Pancreas (tissue), 10 donors: ENCODE data around the gene IL23R. TPM values are rescaled to one million over a fixed set of nuclear protein-coding genes. Genes with fewer than 3 reads are reported as not detected.
"Not testable (repeated sequence)": the region's sequence is repeated elsewhere in the genome, so short reads cannot be mapped to it uniquely, and the experiment has no call there.

Experiments used
- ATAC-seq, 4 donors: fragments of 200-7000 bp; cut with Tn5 transposase; one replicate each; pipeline versions ENCODE4 v1.8.0 to v1.9.1; 2020; ENCODE audit warnings: mild to moderate bottlenecking in 4 of 4, moderate library complexity in 4 of 4
- DNase-seq, 6 donors: peaks; one replicate each; pipeline ENCODE4 v3.0.0-alpha.2; 2020
- FAIRE-seq: peaks from 2 replicates; lab custom pipeline; 2012; peaks lifted over from hg19 to GRCh38; lab: Jason Lieb, UNC
- H3K27ac ChIP-seq, 4 donors: fragments of 200-600 bp; sonication (generic); 1 replicate in 3 of 4; 2 replicates in 1 of 4; pipeline versions ENCODE4 v1.5.0 to v1.8.0; 2020
- H3K27me3 ChIP-seq, 4 donors: fragments of 200-600 bp; one replicate each; pipeline ENCODE4 v1.8.0; 2021
- H3K36me3 ChIP-seq, 3 donors: fragments of 200-600 bp; sonication (generic) in 1 of 3; one replicate each; pipeline versions ENCODE4 v1.5.0 to v1.8.0; 2020 to 2021
- H3K4me1 ChIP-seq, 3 donors: fragments of 200-600 bp; one replicate each; pipeline ENCODE4 v1.8.0; 2021
- H3K4me3 ChIP-seq, 4 donors: fragments of 200-600 bp; sonication (generic) in 2 of 4; one replicate each; pipeline versions ENCODE4 v1.5.0 to v1.8.0; 2020 to 2021
- H3K9me3 ChIP-seq, 4 donors: fragments of 200-600 bp; one replicate each; pipeline ENCODE4 v1.8.0; 2021
- WGBS, 2 donors: extraction: QIAGEN DNeasy Blood & Tissue Kit; methylation state at CpG; one replicate each; pipeline ENCODE4 v1.1.7; 2013; 5-methylcytosine and 5-hydroxymethylcytosine counted together
- intact Hi-C, 3 donors: fragments of 100-400 bp; cut with DNase I; formaldehyde crosslinking; loops; one replicate each; pipeline versions ENCODE4 v1.11.1 to v1.14.2; 2022
- polyA plus RNA-seq, 2 donors: library from polyadenylated mRNA; stranded (reverse); fragments of 200-250 nt; gene quantifications; one replicate each; pipeline ENCODE4 v1.2.3, GENCODE V29; 2013
- total RNA-seq, 6 donors: library from RNA; stranded (reverse); fragmentation: NEBNext Ultra II Directional in 4 of 6; extraction: Animal tissue kit (Norgen Biotek cat#: 25700) in 4 of 6; gene quantifications; one replicate each; pipeline versions ENCODE4 v1.2.1 to v1.2.4, GENCODE V29; 2021 to 2023
- TF ChIP-seq, protein P1 (sequence below), 4 donors: fragments of 200-600 bp; sonication (generic) in 3 of 4; IDR thresholded peaks; one replicate each; pipeline versions ENCODE4 v1.5.0 to v1.8.0; 2021; ENCODE audit warnings: antibody characterized with exemption in 4 of 4
- donor health status: healthy with polysubstance abuse.
- donor health status: DM: no; HTN: no; CAD: no; lungs with moderate emphysema.
- donor health status: DM: no; HTN: no; CAD: no.
- donor health status: control.
- donor health status: control.
- donor health status: Bipolar disorder and iron deficiency.
- donor health status: DM: yes; HTN: yes; CAD: no.
- donor health status: DM: no; HTN: no; CAD: no.
- donor health status: DM: no; HTN: no; CAD: no.
- donor health status: DM: yes; HTN: yes; CAD: no.

IL23R gene
- total and polyA plus RNA-seq, 8 donors, result 0.05 to 0.22 (median 0.12) TPM; not detected in 3

- DNase-seq (no peak), FAIRE-seq (no peak), ATAC-seq (peak in 1 of 4 donors; percentile 9)
- peaks cover 15 to 35% (median 18%) of the 10 kb centered on the region in 3 donors for H3K4me1 ChIP-seq
- WGBS, 2 donors, result 44 to 48% methylated on average over 2 of the region's 2 CpGs
- no peaks in the 10 kb centered on the region for H3K27me3 ChIP-seq
- H3K27ac ChIP-seq, result no peak overlapping the region
- no peaks in the 10 kb centered on the region for H3K36me3 ChIP-seq
- intact Hi-C loops, result no loop called here
- H3K9me3 ChIP-seq, result no peaks in the 10 kb centered on the region
- TF ChIP-seq, protein P1, sequence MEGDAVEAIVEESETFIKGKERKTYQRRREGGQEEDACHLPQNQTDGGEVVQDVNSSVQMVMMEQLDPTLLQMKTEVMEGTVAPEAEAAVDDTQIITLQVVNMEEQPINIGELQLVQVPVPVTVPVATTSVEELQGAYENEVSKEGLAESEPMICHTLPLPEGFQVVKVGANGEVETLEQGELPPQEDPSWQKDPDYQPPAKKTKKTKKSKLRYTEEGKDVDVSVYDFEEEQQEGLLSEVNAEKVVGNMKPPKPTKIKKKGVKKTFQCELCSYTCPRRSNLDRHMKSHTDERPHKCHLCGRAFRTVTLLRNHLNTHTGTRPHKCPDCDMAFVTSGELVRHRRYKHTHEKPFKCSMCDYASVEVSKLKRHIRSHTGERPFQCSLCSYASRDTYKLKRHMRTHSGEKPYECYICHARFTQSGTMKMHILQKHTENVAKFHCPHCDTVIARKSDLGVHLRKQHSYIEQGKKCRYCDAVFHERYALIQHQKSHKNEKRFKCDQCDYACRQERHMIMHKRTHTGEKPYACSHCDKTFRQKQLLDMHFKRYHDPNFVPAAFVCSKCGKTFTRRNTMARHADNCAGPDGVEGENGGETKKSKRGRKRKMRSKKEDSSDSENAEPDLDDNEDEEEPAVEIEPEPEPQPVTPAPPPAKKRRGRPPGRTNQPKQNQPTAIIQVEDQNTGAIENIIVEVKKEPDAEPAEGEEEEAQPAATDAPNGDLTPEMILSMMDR (IDR thresholded peaks at IDR 0.05), result no peak
- H3K4me3 ChIP-seq, result no peak overlapping the region
Observed at GRCh38 chr1:67135354-67135753, 30.9 kb upstream of the IL23R start.

DNA sequence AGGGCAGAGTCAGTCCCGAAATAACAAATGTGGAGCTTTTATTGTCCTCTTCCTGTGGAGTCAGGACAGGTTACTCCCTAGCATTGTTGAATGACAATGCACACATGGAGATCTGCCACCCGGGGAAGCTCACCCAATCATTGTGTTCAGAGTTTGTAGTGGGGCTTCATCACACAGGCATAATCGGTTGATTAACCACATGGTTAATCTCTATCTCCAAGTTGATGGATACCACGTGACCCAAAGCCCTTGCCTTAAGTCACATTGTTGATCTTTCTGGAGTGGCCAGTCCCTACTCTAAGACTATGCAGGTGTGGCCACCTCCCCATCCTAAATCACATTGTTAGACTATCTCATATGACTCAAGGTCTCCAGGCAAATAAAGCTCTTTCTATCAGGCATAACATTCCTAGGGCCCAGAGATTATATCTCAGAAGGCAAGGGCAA, 28.9 kb upstream of the IL23R start:
- WGBS, 2 donors, result 48 to 54% methylated on average over 4 of the region's 4 CpGs
- Histone ChIP-seq H3K36me3 (no peaks in the 10 kb centered on the region), H3K9me3 (no peaks in the 10 kb centered on the region), H3K4me1 (peaks cover 15 to 35% (median 23%) of the 10 kb centered on the region in 3 donors), H3K27me3 (no peaks in the 10 kb centered on the region), H3K4me3 (no peak overlapping the region), H3K27ac (no peak overlapping the region)
- intact Hi-C loops, result no loop called here
- ATAC-seq (peak in 3 of 4 donors; percentile 25 to 59 (median 56)), DNase-seq (no peak), FAIRE-seq (no peak)
- TF ChIP-seq, protein P1 (IDR thresholded peaks at IDR 0.05), result no peak

GRCh38 chr1:67138813-67139499, 27.3 kb upstream of the IL23R start:
- intact Hi-C loops, result no loop called here
- Histone ChIP-seq H3K36me3 (no peaks in the 10 kb centered on the region), H3K27me3 (no peaks in the 10 kb centered on the region), H3K27ac (peak overlapping the region in 3 of 4 donors; percentile 22 to 71 (median 54)), H3K4me1 (peaks cover 15 to 35% (median 23%) of the 10 kb centered on the region in 3 donors), H3K9me3 (no peaks in the 10 kb centered on the region), H3K4me3 (no peak overlapping the region)
- no peak for DNase-seq
- WGBS, 2 donors, result 34% methylated on average over 3 of the region's 3 CpGs
- TF ChIP-seq, protein P1 (IDR thresholded peaks at IDR 0.05), result no peak
- peak; percentile 17 for FAIRE-seq
- peak; percentile 79 to 92 (median 89) for ATAC-seq

DNA sequence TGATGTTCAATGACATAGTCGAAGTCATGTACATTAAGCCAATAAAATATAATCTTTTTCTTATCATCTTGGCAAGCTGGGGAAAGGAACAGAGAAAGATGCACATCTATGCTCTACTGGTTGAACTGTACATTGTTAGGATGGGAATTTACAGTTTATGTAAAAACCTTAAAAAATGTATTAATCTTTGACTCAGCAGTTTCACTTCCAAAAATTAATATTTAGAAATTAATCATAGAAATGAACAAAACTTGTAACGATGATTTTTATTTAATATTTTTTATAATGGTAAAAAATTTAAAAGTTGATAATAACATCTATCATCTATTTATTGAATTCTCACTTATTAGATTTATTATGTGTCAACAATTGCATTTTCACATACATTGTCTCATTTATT, 25.8 kb upstream of the IL23R start:
- ATAC-seq (no peak), DNase-seq (no peak), FAIRE-seq (peak; percentile 89)
- TF ChIP-seq, protein P1 (IDR thresholded peaks at IDR 0.05), result no peak
- H3K36me3 ChIP-seq, result no peaks in the 10 kb centered on the region
- peaks cover 9 to 29% (median 23%) of the 10 kb centered on the region in 3 donors for H3K4me1 ChIP-seq
- 71% methylated on average over 2 of the region's 2 CpGs for WGBS, 2 donors
- no peaks in the 10 kb centered on the region for H3K27me3 ChIP-seq
- intact Hi-C loops, result loop anchor here in 1 of 3 donors (10.0 kb wide), 2 partner anchors 146 to 376 kb away; no protein-coding TSS in a partner anchor
- no peak overlapping the region for H3K4me3 ChIP-seq
- no peaks in the 10 kb centered on the region for H3K9me3 ChIP-seq
- no peak overlapping the region for H3K27ac ChIP-seq

DNA sequence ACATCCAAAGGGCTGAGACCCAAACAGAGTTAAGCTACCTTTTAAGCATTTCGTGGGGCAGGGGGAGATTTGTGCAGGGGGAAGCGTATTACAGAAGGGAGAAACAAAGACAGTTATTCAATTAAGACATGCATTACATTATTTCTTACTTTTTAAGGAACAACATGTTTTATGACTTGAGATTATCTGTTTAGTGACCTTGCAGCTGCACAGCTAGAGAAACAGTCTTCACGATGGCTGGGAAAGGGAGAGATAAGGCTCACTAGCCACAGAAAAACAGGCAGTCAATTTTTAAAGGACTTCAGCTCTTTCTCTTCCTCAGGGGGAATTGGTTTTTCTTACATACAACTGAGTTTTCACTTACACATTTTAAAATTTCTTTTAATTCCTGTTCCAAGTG, 24.4 kb upstream of the IL23R start:
- not testable (repeated sequence) for H3K27ac ChIP-seq, H3K4me3 ChIP-seq, ATAC-seq, H3K27me3 ChIP-seq, DNase-seq, H3K9me3 ChIP-seq, H3K36me3 ChIP-seq
- H3K4me1 ChIP-seq, result peaks cover 9 to 23% (median 21%) of the 10 kb centered on the region in 3 donors
- intact Hi-C loops, result loop anchor here in 1 of 3 donors (10.0 kb wide), 2 partner anchors 147 to 377 kb away; no protein-coding TSS in a partner anchor
- peak; percentile 20 for FAIRE-seq
- WGBS, 2 donors, result 57 to 60% methylated on average over 3 of the region's 3 CpGs
